Sigmoid colon (tissue), 4 donors: ENCODE measurements around the gene CDC42BPG.

Source experiments
- EP300 ChIP-seq, 4 donors: sonication (generic); formaldehyde crosslinking; IDR thresholded peaks; one replicate each; pipeline ENCODE4 v1.6.1; 2017; ENCODE audit warnings: antibody characterized with exemption in 4 of 4
- POLR2A ChIP-seq, 2 donors: fragments of 450-650 bp; IDR thresholded peaks; one replicate each; pipeline ENCODE4 v1.6.1; 2016; ENCODE audit warnings: antibody characterized with exemption in 2 of 2, mild to moderate bottlenecking in 2 of 2, moderate library complexity in 2 of 2
- TF ChIP-seq, protein P1 (sequence below), 4 experiments: fragments of 450-650 bp in 3 of 4; fragments of 200-600 bp in 1 of 4; IDR thresholded peaks; one replicate each; pipeline ENCODE4 v1.5.1; 2016 to 2019; ENCODE audit warnings: antibody characterized with exemption in 4 of 4, mild to moderate bottlenecking in 3 of 4, moderate library complexity in 2 of 4

DNA sequence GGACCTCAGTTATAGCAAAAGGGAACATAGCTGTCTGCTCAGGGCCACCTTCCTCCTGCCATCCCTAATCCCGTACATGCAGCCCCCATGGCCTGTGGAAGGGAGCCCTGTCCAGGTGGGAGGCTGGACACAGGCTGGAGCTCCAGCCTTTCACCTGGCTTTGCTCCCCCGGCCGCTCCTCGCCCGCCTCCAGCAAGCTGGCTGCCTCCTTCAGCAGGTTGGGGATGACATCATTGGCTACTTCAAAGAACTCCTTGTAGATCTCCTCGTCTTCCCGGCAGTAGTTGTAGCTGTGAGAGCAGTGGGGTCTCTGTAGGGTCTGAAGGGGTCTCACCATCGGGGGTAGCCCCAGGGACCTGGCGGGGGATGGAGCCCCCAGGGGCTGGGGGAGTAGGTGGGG lies 39.0 kb downstream of the CDC42BPG start:
- no peak for TF ChIP-seq EP300 (IDR thresholded peaks at IDR 0.05)
- TF ChIP-seq POLR2A (IDR thresholded peaks at IDR 0.05): no peak
- TF ChIP-seq, protein P1, sequence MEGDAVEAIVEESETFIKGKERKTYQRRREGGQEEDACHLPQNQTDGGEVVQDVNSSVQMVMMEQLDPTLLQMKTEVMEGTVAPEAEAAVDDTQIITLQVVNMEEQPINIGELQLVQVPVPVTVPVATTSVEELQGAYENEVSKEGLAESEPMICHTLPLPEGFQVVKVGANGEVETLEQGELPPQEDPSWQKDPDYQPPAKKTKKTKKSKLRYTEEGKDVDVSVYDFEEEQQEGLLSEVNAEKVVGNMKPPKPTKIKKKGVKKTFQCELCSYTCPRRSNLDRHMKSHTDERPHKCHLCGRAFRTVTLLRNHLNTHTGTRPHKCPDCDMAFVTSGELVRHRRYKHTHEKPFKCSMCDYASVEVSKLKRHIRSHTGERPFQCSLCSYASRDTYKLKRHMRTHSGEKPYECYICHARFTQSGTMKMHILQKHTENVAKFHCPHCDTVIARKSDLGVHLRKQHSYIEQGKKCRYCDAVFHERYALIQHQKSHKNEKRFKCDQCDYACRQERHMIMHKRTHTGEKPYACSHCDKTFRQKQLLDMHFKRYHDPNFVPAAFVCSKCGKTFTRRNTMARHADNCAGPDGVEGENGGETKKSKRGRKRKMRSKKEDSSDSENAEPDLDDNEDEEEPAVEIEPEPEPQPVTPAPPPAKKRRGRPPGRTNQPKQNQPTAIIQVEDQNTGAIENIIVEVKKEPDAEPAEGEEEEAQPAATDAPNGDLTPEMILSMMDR (IDR thresholded peaks at IDR 0.05): no peak
